IMR-90 (cell line): ENCODE results near the gene RGS14.
"Not testable (repeated sequence)": the region's sequence is repeated elsewhere in the genome, so short reads cannot be mapped to it uniquely, and the experiment has no call there.

Experiments used
- CEBPB ChIP-seq: IDR thresholded peaks from 2 replicates; pipeline ENCODE4 v1.6.1; 2012; ENCODE audit warnings: low read depth, low read length, improper control_type of control experiment
- CTCF ChIP-seq: conservative IDR thresholded peaks from 2 replicates; pipeline ENCODE4 v1.5.1; 2012; ENCODE audit warnings: mild to moderate bottlenecking, low read depth, low read length, improper control_type of control experiment

- TF ChIP-seq CEBPB, CTCF: not testable (repeated sequence)
Measured at GRCh38 chr5:177375516-177375915, 17.8 kb downstream of the RGS14 start.
